DMS153 treated with DMSO at 0.1 percent for 48 hours (cell line): ENCODE results near the gene MPV17.
A peak's percentile ranks its signal among the peaks of the same experiment; 100 is the strongest.
"Not testable (repeated sequence)": the region's sequence is repeated elsewhere in the genome, so short reads cannot be mapped to it uniquely, and the experiment has no call there.

Experiments
- DNase-seq: peaks from one replicate; lab custom pipeline; 2025; ENCODE audit not compliant: unreplicated experiment; lab: John Stamatoyannopoulos, UW

MPV17 gene

GRCh38 chr2:27322766-27323595 is at the start of gene MPV17:
TSS of gene MPV17 (minus strand) at chr2:27323097. CDS start at chr2:27322517, 580 bp downstream.
- peak; percentile 57 for DNase-seq

- DNase-seq: no peak
Measured at GRCh38 chr2:27370816-27371620, 48.1 kb upstream of the MPV17 start.

DNA sequence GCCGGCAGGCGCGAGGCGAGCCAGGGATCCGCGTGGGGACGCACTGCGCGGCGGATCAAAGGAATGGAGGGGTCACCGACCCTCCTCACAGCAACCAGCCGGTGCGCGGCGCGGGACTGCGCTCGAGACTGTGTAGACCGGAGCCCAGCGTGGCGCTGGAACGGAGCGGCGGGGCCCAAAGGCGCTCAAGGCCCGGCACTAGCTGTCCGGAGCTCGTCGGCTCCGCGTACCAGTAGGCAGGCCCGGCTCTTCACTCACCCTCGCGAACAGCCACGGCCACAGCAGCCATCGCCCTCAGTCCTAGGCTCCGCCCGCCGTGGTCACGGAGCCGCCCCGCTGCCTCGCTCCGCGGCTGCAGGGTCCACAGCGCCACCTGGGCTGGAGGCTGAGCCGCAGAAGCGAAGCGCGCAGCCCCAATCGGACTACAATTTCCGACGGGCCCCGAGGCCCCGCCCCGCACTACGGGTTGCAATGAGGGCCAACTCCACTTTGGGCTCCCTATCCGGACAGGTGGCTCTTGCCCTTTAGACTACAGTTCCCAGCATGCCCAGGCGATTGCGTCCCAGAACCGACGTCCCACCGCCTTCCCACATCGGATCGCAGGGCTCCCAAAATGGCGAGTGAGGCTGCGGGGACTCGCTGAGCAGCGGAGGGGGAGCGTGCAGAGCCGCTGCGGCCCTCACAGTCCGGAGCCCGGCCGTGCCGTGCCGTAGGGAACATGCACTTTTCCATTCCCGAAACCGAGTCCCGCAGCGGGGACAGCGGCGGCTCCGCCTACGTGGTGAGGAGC is 47.3 kb upstream of the MPV17 start, which contains the start of the genes EIF2B4 and SNX17:
Gene EIF2B4, minus strand, starts transcription at position 313 of the 790 bp plus-strand sequence. Its CDS starts 24 bp downstream, at position 289.
Gene SNX17, plus strand, starts transcription at position 591 of the 790 bp plus-strand sequence. Its CDS starts 128 bp downstream, at position 719.
- DNase-seq: peak; percentile 96

DNA sequence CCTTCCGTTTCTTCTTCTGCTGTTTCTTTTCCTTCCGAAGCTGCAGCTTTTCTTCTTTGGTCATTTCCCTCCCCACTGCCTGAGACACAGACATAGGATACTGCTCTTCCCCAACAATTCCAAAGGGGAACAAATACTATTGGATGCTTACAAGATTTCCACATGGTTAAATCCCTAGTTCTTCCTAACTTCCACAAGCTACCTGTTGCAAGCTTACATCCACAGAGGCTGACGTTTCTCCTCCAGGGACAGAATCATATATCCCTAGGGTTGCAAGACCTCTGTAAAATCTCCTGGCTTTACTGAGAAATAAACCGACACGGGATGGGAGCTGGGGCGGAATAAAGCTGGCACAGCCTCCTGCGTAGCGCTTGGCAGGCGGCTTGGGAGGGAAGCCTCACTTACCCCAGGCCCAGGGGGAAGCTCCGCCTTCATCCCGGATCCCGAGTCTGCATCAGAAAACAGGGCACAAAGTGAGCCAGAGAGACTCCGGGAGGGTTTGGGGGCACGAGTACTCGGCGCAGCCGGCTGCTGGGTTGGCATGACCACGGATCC is 46.7 kb upstream of the MPV17 start:
- no peak for DNase-seq

DNA sequence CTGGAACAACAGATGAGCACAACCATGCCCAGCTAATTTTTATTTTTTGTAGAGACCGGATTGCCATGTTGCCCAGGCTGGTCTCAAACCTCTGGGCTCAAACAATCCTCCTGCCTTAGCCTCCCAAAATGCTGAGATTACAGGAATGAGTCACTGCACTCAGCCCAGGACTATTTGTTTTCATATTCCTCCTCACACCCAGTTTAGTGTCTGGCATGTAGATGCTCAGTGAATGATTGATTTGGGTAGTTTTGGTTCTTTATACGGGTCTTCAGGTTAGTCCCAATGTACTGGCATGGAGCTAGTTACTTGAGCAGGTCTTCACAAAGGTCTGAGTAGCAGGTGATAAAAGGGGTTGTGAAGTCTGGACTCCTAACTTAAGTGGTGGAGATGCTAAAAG is 41.0 kb upstream of the MPV17 start:
- DNase-seq: no peak

- no peak for DNase-seq
Measured at GRCh38 chr2:27362678-27363420, 40.0 kb upstream of the MPV17 start.

DNA sequence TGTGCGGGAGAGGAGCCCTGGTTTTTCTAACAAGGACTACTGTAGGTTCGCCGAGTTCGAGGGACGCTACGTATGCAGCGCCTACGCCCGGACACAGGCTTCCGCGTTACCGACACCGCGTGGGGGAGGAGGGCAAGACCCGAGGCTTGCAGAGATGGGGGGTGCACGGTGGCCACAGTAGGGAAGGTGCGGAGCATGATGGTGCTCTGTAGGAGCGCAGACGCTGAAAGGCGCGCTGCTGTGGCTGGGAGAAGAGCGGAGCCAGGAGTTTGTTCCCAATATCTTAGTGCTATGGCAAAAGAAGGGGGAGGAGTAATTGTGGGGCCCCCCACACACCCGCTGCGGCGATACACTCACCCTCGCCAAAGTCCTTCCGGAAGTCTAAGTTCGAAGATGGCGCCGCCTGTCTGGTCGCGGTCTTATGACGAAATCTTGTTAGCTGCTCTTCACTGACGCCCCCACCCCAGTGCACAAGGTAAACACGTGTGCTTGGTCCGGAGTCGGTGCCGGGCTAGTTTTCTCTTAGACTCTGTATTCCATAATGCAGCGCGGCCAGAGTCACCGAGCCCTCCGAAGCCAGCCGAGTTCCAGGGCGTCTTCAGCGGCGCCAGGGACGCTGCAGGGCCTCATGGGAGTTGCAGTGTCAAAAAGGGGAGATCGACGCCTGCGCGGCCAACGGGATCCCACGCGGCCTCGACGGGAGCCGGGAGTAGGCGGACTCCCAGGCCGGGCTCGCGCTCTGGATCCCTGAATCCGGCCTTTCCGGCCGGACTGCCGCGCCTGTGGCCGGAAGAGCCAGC is 33.7 kb upstream of the MPV17 start, which contains the start of gene GTF3C2:
Gene GTF3C2, minus strand, starts transcription at position 383 of the 800 bp plus-strand sequence. CDS start 13,210 bp downstream, outside the sequence.
- DNase-seq: peak; percentile 92

GRCh38 chr2:27356056-27356381 is 33.1 kb upstream of the MPV17 start:
- DNase-seq: no peak

GRCh38 chr2:27354597-27354927 is 31.7 kb upstream of the MPV17 start:
- DNase-seq: no peak

- no peak for DNase-seq
Measured at GRCh38 chr2:27353762-27354596, 31.1 kb upstream of the MPV17 start.

DNA sequence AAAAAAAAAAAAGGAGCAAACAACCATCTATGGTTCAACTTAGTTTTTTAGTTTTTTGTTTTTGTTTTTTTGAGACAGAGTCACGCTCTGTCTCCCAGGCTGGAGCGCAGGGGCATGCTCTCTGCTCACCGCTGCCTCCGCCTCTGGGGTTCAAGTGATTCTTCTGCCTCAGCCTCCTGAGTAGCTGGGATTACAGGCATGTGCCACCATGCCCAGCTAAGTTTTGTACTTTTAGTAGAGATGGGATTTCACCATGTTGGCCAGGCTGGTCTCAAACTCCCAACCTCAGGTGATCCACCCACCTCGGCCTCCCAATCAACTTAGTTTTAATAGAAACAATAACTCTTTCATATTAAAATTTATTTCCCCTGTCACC is 30.5 kb upstream of the MPV17 start:
- DNase-seq: not testable (repeated sequence)

DNA sequence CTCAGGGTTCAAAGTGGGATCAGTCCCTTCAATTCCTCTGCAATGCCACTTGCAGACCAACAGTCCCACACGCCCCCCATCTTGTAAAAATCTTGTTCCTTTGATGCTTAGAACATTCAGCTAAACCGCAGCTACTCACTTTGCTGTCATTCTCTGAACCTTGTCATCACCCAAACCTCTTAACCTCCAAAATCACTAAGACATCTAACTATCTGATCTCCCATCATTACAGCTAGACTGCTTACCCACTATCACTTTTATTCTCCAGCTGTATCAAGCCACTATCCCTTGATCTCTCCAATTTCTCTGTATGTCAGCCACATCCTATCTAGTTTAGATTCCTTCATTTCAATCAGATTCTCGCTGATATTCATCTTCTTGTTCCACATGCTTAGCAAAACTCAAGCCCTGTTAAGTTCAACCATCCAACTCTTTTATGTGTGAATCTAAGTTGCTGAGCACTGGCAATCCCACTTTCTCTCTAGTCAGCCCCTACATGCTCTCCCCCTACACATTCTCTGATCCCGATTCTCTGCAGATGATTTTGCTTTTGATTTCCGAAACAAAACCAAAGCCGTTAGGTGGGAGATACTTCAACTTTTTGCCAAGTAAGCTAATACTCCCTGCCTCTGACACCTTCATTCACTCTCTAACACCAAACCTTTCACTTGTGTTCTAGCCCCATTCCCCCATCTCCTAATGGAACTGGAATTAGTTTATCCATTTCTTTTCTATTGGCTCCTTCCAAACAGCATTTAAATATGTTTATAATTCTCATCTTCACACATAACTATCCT is 29.1 kb upstream of the MPV17 start:
- no peak for DNase-seq

DNA sequence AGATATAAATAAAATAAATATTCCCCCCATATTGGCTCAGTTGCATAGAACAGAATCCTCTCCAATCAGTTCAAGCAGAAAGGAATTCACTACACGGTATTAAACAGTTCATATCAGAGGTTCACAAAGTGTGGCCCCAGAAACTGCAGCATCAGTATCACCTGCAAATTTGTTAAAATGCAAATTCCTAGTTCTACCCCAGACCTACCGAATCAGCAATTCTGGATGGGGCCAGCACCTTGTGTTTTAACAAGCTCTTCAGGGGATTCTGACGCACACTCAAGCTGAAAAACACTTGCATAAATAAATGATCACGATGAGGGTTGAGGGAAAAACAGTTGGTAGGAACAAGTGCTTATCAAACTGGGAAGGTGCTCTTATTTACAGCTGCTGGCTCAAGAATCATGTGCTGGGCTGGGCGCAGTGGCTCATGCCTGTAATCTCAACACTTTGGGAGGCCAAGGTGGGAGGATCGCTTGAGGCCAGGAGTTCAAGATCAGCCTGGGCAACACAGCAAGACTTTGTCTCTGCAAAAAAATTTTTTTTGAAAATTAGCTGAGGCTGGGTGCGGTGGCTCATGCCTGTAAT is 27.3 kb upstream of the MPV17 start:
- no peak for DNase-seq

GRCh38 chr2:27347641-27348040 is 24.7 kb upstream of the MPV17 start:
- no peak for DNase-seq

GRCh38 chr2:27336173-27336572 is 13.3 kb upstream of the MPV17 start:
- no peak for DNase-seq

- no peak for DNase-seq
Measured at GRCh38 chr2:27335311-27335710, 12.4 kb upstream of the MPV17 start.

DNA sequence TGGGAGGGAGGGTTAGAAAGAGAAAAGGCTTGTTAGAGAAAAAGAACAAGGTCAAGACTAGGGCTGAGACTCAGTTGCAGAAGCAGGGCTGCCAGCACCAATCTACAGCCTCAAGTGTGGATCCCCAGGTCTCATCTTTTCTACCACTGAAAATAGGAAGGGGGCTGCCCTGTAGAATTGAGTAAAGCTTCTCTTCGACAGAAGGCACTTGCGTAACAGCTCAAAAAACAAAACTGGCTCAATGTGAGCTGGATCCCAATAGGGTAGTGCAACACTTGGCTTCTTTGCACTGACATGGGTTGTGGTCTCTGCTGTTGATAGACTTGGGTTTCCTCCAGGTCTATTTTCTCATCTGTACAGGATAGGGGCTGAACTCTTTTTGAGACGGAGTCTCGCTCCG is 1.8 kb upstream of the MPV17 start:
- DNase-seq: no peak
